ENCODE data around the gene NNAT.

- TF ChIP-seq, protein P1, sequence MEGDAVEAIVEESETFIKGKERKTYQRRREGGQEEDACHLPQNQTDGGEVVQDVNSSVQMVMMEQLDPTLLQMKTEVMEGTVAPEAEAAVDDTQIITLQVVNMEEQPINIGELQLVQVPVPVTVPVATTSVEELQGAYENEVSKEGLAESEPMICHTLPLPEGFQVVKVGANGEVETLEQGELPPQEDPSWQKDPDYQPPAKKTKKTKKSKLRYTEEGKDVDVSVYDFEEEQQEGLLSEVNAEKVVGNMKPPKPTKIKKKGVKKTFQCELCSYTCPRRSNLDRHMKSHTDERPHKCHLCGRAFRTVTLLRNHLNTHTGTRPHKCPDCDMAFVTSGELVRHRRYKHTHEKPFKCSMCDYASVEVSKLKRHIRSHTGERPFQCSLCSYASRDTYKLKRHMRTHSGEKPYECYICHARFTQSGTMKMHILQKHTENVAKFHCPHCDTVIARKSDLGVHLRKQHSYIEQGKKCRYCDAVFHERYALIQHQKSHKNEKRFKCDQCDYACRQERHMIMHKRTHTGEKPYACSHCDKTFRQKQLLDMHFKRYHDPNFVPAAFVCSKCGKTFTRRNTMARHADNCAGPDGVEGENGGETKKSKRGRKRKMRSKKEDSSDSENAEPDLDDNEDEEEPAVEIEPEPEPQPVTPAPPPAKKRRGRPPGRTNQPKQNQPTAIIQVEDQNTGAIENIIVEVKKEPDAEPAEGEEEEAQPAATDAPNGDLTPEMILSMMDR (conservative IDR thresholded peaks at IDR 0.05), result no peak
- TF ChIP-seq ZFX (IDR thresholded peaks at IDR 0.05), result peak; percentile 33; the same call in 1 of the 2 replicates
Measured at GRCh38 chr20:37527638-37528445, 6.8 kb downstream of the NNAT start, which contains the start of gene BLCAP.
